ENCODE measurements around the gene PABPC3.

GRCh38 chr13:25088562-25089221 lies 7.2 kb upstream of the PABPC3 start:
- TF ChIP-seq, protein P1, sequence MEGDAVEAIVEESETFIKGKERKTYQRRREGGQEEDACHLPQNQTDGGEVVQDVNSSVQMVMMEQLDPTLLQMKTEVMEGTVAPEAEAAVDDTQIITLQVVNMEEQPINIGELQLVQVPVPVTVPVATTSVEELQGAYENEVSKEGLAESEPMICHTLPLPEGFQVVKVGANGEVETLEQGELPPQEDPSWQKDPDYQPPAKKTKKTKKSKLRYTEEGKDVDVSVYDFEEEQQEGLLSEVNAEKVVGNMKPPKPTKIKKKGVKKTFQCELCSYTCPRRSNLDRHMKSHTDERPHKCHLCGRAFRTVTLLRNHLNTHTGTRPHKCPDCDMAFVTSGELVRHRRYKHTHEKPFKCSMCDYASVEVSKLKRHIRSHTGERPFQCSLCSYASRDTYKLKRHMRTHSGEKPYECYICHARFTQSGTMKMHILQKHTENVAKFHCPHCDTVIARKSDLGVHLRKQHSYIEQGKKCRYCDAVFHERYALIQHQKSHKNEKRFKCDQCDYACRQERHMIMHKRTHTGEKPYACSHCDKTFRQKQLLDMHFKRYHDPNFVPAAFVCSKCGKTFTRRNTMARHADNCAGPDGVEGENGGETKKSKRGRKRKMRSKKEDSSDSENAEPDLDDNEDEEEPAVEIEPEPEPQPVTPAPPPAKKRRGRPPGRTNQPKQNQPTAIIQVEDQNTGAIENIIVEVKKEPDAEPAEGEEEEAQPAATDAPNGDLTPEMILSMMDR (IDR thresholded peaks at IDR 0.05; ENCODE audit: low read depth, low read length), result no peak
- no peak for TF ChIP-seq EZH2phosphoT487 (IDR thresholded peaks at IDR 0.05; ENCODE audit: low read depth)

Measured in OCI-LY3 (cell line).